Lung (tissue), 12 donors: ENCODE results near the gene CTBS. TPM values are rescaled to one million over a fixed set of nuclear protein-coding genes. Genes with fewer than 3 reads are reported as not detected.

ENCODE experiments used
- ATAC-seq: fragments of 200-7000 bp; cut with Tn5 transposase; one replicate; pipeline ENCODE4 v1.9.1; 2020; ENCODE audit warnings: moderate number of reproducible peaks; ENCODE audit not compliant: insufficient read depth, low FRiP score
- DNase-seq, 3 donors: peaks; one replicate each; pipeline ENCODE4 v3.0.0-alpha.2; 2013 to 2017
- H3K27ac ChIP-seq, 2 donors: one replicate each; pipeline ENCODE4 v1.5.1; 2013; ENCODE audit warnings: mild to moderate bottlenecking in 2 of 2, moderate library complexity in 2 of 2, control low read depth in 1 of 2, inconsistent platforms in 1 of 2, low read depth in 1 of 2, low read length in 1 of 2
- H3K27me3 ChIP-seq, 3 donors: one replicate each; pipeline ENCODE4 v1.5.1; 2013; ENCODE audit warnings: low read length in 2 of 3; ENCODE audit not compliant: control insufficient read depth in 3 of 3, insufficient read depth in 3 of 3
- H3K36me3 ChIP-seq, 4 donors: one replicate each; pipeline ENCODE4 v1.5.1; 2013; ENCODE audit warnings: low read length in 4 of 4, mild to moderate bottlenecking in 1 of 4, moderate library complexity in 1 of 4; ENCODE audit not compliant: control insufficient read depth in 4 of 4, insufficient read depth in 4 of 4
- H3K4me1 ChIP-seq, 5 donors: one replicate each; pipeline ENCODE4 v1.5.1; 2013; ENCODE audit warnings: low read length in 5 of 5, mild to moderate bottlenecking in 2 of 5, moderate library complexity in 1 of 5; ENCODE audit not compliant: control insufficient read depth in 5 of 5, insufficient read depth in 5 of 5
- H3K4me3 ChIP-seq: one replicate; pipeline ENCODE4 v1.5.1; 2013; ENCODE audit warnings: mild to moderate bottlenecking, control low read depth, moderate library complexity
- H3K9ac ChIP-seq, 2 donors: one replicate each; pipeline ENCODE4 v1.5.1; 2013; ENCODE audit warnings: low read length in 2 of 2, control low read depth in 1 of 2; ENCODE audit not compliant: insufficient read depth in 1 of 2
- H3K9me3 ChIP-seq, 4 donors: one replicate each; pipeline ENCODE4 v1.5.1; 2013; ENCODE audit warnings: low read length in 3 of 4, mild to moderate bottlenecking in 1 of 4, moderate library complexity in 1 of 4; ENCODE audit not compliant: control insufficient read depth in 4 of 4, insufficient read depth in 3 of 4
- WGBS, 2 donors: extraction: QIAGEN DNeasy Blood & Tissue Kit; methylation state at CpG; one replicate each; pipeline ENCODE4 v1.1.7; 2013; 5-methylcytosine and 5-hydroxymethylcytosine counted together
- polyA plus RNA-seq, 2 donors: library from polyadenylated mRNA; stranded (reverse); fragments of 200-250 nt; gene quantifications; one replicate each; pipeline ENCODE4 v1.2.1, GENCODE V29; 2013
- total RNA-seq, 2 donors: library from RNA; depleted of rRNA in 1 of 2; stranded (reverse); fragments of >200 nt in 1 of 2; gene quantifications; one replicate each; pipeline ENCODE4 v1.2.1, GENCODE V29; 2014 to 2021
- TF ChIP-seq, protein P1 (sequence below): IDR thresholded peaks from 2 replicates; pipeline ENCODE4 v1.5.1; 2012; ENCODE audit warnings: mild to moderate bottlenecking; ENCODE audit errors: control extremely low read depth, extremely low read depth
- donor health status: control.
- donor health status: control.
- donor health status: Bipolar disorder and iron deficiency.
- donor health status: healthy.
- donor health status: DM: yes; HTN: yes; CAD: no.

Gene CTBS
- total and polyA plus RNA-seq, 4 donors = 7.7 to 22.6 (median 19.9) TPM

DNA sequence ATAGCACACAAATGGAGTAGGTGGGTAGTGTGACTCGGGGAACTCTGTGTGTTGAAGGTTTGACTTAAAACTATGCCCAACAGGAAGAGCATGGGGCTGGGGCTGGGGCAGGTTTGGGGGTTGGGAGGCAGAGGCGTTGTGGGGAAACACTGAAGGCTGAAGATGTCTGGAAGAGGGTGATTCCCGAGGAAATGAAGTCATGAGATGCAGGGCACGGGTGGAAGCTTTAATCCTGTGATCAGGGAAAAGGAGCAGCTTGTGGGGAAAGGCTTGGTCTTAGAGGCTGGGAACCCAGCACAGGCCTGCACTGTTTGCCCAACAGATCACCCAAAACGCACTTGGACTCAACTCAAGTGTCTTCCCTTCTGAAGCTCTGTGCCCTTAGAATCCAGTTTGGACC lies 26.6 kb upstream of the CTBS start:
- TF ChIP-seq, protein P1, sequence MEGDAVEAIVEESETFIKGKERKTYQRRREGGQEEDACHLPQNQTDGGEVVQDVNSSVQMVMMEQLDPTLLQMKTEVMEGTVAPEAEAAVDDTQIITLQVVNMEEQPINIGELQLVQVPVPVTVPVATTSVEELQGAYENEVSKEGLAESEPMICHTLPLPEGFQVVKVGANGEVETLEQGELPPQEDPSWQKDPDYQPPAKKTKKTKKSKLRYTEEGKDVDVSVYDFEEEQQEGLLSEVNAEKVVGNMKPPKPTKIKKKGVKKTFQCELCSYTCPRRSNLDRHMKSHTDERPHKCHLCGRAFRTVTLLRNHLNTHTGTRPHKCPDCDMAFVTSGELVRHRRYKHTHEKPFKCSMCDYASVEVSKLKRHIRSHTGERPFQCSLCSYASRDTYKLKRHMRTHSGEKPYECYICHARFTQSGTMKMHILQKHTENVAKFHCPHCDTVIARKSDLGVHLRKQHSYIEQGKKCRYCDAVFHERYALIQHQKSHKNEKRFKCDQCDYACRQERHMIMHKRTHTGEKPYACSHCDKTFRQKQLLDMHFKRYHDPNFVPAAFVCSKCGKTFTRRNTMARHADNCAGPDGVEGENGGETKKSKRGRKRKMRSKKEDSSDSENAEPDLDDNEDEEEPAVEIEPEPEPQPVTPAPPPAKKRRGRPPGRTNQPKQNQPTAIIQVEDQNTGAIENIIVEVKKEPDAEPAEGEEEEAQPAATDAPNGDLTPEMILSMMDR = no peak
- H3K27me3 ChIP-seq = no peaks in the 10 kb centered on the region
- H3K4me1 ChIP-seq = peaks cover 0 to 2% (median 0%) of the 10 kb centered on the region in 5 donors
- no peak for ATAC-seq
- no peaks in the 10 kb centered on the region for H3K36me3 ChIP-seq
- no peak for DNase-seq
- H3K9me3 ChIP-seq = peaks cover 0 to 14% (median 6%) of the 10 kb centered on the region in 4 donors
- no peak overlapping the region for H3K9ac ChIP-seq
- no peak overlapping the region for H3K4me3 ChIP-seq
- H3K27ac ChIP-seq = no peak overlapping the region
- 88 to 89% methylated on average over 5 of the region's 5 CpGs for WGBS, 2 donors

GRCh38 chr1:84598846-84599741 lies 24.9 kb upstream of the CTBS start:
- 57 to 82% methylated on average over 5 of the region's 5 CpGs for WGBS, 2 donors

DNA sequence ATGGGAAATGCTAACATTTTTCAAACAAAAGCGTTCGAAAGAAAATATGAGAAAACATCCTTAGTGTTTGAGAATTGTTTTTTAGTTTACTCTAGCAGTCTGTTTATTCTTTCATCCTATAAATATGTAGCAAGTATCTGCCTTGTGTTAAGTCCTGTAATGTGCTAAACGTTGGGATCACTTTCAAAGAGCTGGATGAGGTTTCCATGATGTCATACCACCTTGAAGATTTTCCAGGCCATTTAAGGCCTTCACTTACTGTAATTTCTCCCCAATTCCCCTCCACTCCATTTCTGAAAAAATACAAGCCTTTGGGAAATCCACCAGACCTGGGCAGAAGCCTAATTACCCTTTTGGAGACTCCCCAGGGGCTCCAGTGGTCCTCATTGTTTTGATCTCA lies 24.2 kb upstream of the CTBS start:
- Histone ChIP-seq H3K36me3 (no peaks in the 10 kb centered on the region), H3K9ac (no peak overlapping the region), H3K27me3 (no peaks in the 10 kb centered on the region), H3K27ac (no peak overlapping the region), H3K9me3 (no peaks in the 10 kb centered on the region), H3K4me1 (peaks cover 0 to 2% (median 0%) of the 10 kb centered on the region in 5 donors), H3K4me3 (no peak overlapping the region)
- DNase-seq (no peak), ATAC-seq (no peak)
- 73 to 80% methylated on average over 3 of the region's 3 CpGs for WGBS, 2 donors
- TF ChIP-seq, protein P1 = no peak

More at GRCh38 chr1:84598846-84599741, 24.9 kb upstream of the CTBS start:
- Histone ChIP-seq H3K27me3 (no peaks in the 10 kb centered on the region), H3K27ac (peak overlapping the region in 1 of 2 donors; percentile 41), H3K36me3 (no peaks in the 10 kb centered on the region), H3K9ac (no peak overlapping the region), H3K4me1 (peaks cover 0 to 2% (median 0%) of the 10 kb centered on the region in 5 donors), H3K9me3 (peaks cover 0 to 1% (median 0%) of the 10 kb centered on the region in 4 donors), H3K4me3 (no peak overlapping the region)
- ATAC-seq = no peak
- TF ChIP-seq, protein P1 = no peak
- no peak for DNase-seq
